Astrocyte (in vitro differentiated cells and primary cell): ENCODE measurements around the gene AK5. TPM values are rescaled to one million over a fixed set of nuclear protein-coding genes. Genes with fewer than 3 reads are reported as not detected.

Source experiments
- DNase-seq: peaks from one replicate; pipeline ENCODE4 v3.0.0-alpha.2; 2010; ENCODE audit warnings: low read depth
- FAIRE-seq: peaks from 2 replicates; lab custom pipeline; 2011; peaks lifted over from hg19 to GRCh38; lab: Jason Lieb, UNC
- H2AFZ ChIP-seq: 2 replicates; pipeline ENCODE4 v1.6.0; 2012; ENCODE audit warnings: low read depth, low read length, inconsistent platforms
- H3K27ac ChIP-seq: 2 replicates; pipeline ENCODE4 v1.5.1; 2011; ENCODE audit warnings: low read depth, low read length, inconsistent platforms
- H3K27me3 ChIP-seq: 2 replicates; pipeline ENCODE4 v1.6.0; 2011; ENCODE audit warnings: low read length, inconsistent platforms; ENCODE audit not compliant: insufficient read depth
- H3K36me3 ChIP-seq: 2 replicates; pipeline ENCODE4 v1.5.1; 2011; ENCODE audit warnings: low read length, inconsistent platforms; ENCODE audit not compliant: insufficient read depth
- H3K4me1 ChIP-seq: 2 replicates; pipeline ENCODE4 v1.5.1; 2011; ENCODE audit warnings: low read length, inconsistent platforms; ENCODE audit not compliant: insufficient read depth
- H3K4me2 ChIP-seq: 2 replicates; pipeline ENCODE4 v1.6.0; 2012; ENCODE audit warnings: low read length, inconsistent platforms
- H3K4me3 ChIP-seq: 2 replicates; pipeline ENCODE4 v1.5.1; 2011; ENCODE audit warnings: low read depth, mild to moderate bottlenecking, low read length, inconsistent platforms; ENCODE audit not compliant: insufficient read depth
- H3K79me2 ChIP-seq: 2 replicates; pipeline ENCODE4 v1.6.0; 2012; ENCODE audit warnings: mild to moderate bottlenecking, low read length, inconsistent platforms; ENCODE audit not compliant: insufficient read depth
- H3K9ac ChIP-seq: 2 replicates; pipeline ENCODE4 v1.6.0; 2012; ENCODE audit warnings: mild to moderate bottlenecking, low read length, inconsistent platforms
- H3K9me3 ChIP-seq: 2 replicates; pipeline ENCODE4 v1.5.1; 2012; ENCODE audit warnings: low read depth, mild to moderate bottlenecking, low read length, inconsistent platforms; ENCODE audit not compliant: insufficient read depth
- H4K20me1 ChIP-seq: 2 replicates; pipeline ENCODE4 v1.6.0; 2012; ENCODE audit warnings: low read length, inconsistent platforms; ENCODE audit not compliant: insufficient read depth
- H3K27ac Mint-ChIP-seq: one replicate; pipeline ENCODE4 v1.8.0; 2021; ENCODE audit warnings: mild to moderate bottlenecking, mixed read lengths; ENCODE audit not compliant: unreplicated experiment
- H3K27me3 Mint-ChIP-seq: one replicate; pipeline ENCODE4 v1.8.0; 2021; ENCODE audit warnings: low read depth, mixed read lengths; ENCODE audit not compliant: unreplicated experiment
- H3K36me3 Mint-ChIP-seq: one replicate; pipeline ENCODE4 v1.8.0; 2021; ENCODE audit warnings: low read depth, mixed read lengths; ENCODE audit not compliant: unreplicated experiment
- H3K4me1 Mint-ChIP-seq: one replicate; pipeline ENCODE4 v1.8.0; 2021; ENCODE audit warnings: low read depth, mixed read lengths; ENCODE audit not compliant: unreplicated experiment
- H3K4me3 Mint-ChIP-seq: one replicate; pipeline ENCODE4 v1.8.0; 2021; ENCODE audit warnings: mild to moderate bottlenecking, moderate library complexity, mixed read lengths; ENCODE audit not compliant: unreplicated experiment
- H3K9me3 Mint-ChIP-seq: one replicate; pipeline ENCODE4 v1.8.0; 2021; ENCODE audit warnings: mild to moderate bottlenecking, mixed read lengths; ENCODE audit not compliant: unreplicated experiment
- EZH2 ChIP-seq: IDR thresholded peaks from 2 replicates; pipeline ENCODE4 v1.6.1; 2012; ENCODE audit warnings: mild to moderate bottlenecking, low read length, inconsistent platforms; ENCODE audit not compliant: insufficient read depth
- total RNA-seq: library from RNA; stranded (reverse); gene quantifications from 2 replicates; pipeline ENCODE4 v1.2.1, GENCODE V29; 2021
- TF ChIP-seq, protein P1 (sequence below): IDR thresholded peaks from 2 replicates; pipeline ENCODE4 v1.5.1; 2011; ENCODE audit warnings: low read depth, mild to moderate bottlenecking, inconsistent platforms, low read length, moderate library complexity; ENCODE audit not compliant: insufficient read depth

Gene AK5
- total RNA-seq, 1 donor from 2014 or later: 4.4 TPM

DNA sequence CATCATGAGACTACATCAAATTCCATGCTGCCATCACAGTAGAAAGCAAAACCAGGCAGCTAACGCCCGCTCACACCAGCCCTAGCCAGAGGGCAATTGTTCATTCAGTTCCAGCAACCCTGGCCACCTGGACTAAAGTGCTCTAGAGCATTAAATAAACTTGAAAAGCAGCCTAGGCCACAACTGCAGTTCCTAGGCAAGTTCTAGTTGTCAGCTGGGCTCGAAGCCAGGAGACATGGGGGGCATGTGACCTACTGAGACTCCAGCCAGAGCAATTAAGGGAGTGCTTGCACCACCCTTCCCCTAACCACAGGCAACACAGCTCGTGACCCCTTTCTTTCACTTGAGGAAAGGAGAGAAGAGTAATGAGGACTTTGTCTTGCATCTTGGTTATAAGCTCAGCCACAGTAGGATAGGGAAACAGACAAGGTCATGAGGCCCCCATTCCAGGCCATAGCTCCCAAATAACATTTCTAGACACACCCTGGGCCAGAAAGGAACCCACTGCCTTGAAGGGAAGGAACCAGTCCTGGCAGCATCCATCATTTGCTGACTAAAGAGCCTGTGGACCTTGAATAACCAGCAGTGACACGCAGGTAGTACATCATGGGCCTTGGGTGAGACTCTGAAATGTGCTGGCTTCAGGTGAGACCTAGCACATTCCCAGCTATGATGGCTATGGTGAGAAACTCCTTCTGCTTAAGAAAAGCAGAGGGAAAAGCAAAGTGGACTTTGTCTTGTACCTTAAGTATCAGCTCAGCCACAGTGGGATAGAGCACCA, 323.6 kb downstream of the AK5 start:
- Mint-ChIP-seq H3K4me1 (peaks cover 14% of the 10 kb centered on the region), H3K27ac (no peak overlapping the region), H3K27me3 (no peaks in the 10 kb centered on the region), H3K9me3 (peaks cover 3% of the 10 kb centered on the region), H3K36me3 (peaks cover 27% of the 10 kb centered on the region), H3K4me3 (peak overlapping the region; percentile 30)
- Histone ChIP-seq H3K27ac (no peak overlapping the region), H3K9ac (no peak overlapping the region), H4K20me1 (peaks cover 26% of the 10 kb centered on the region), H3K79me2 (peaks cover 41% of the 10 kb centered on the region), H3K9me3 (no peaks in the 10 kb centered on the region), H3K4me1 (peaks cover 3% of the 10 kb centered on the region), H3K4me2 (no peak overlapping the region), H3K27me3 (no peaks in the 10 kb centered on the region), H3K36me3 (no peaks in the 10 kb centered on the region), H3K4me3 (no peak overlapping the region), H2AFZ (no peak overlapping the region)
- TF ChIP-seq EZH2: no peak
- TF ChIP-seq, protein P1, sequence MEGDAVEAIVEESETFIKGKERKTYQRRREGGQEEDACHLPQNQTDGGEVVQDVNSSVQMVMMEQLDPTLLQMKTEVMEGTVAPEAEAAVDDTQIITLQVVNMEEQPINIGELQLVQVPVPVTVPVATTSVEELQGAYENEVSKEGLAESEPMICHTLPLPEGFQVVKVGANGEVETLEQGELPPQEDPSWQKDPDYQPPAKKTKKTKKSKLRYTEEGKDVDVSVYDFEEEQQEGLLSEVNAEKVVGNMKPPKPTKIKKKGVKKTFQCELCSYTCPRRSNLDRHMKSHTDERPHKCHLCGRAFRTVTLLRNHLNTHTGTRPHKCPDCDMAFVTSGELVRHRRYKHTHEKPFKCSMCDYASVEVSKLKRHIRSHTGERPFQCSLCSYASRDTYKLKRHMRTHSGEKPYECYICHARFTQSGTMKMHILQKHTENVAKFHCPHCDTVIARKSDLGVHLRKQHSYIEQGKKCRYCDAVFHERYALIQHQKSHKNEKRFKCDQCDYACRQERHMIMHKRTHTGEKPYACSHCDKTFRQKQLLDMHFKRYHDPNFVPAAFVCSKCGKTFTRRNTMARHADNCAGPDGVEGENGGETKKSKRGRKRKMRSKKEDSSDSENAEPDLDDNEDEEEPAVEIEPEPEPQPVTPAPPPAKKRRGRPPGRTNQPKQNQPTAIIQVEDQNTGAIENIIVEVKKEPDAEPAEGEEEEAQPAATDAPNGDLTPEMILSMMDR: no peak
- DNase-seq (peak; percentile 77), FAIRE-seq (no peak)

DNA sequence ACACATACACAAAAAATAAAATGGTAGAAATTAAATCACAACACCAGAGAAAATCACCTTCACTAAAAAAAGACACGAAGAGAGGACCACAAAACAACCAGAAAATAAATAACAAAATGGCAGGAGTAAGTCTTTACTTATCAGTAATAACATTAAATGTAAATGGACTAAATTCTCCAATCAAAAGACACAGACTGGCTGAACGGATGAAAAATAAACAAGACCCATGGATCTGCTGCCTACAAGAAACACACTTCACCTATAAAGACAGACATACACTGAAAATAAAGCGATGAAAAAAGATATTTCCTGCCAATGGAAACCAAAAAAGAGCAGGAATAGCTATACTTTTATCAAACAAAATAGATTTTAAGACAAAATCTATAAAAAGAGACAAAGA, 327.1 kb downstream of the AK5 start:
- Histone ChIP-seq H3K79me2 (peaks cover 48% of the 10 kb centered on the region), H3K4me3 (no peak overlapping the region)
- no peaks in the 10 kb centered on the region for H3K27me3 Mint-ChIP-seq

More for the DNA sequence above, 327.1 kb downstream of the AK5 start:
- Mint-ChIP-seq H3K9me3 (peaks cover 4% of the 10 kb centered on the region), H3K36me3 (peaks cover 31% of the 10 kb centered on the region), H3K27ac (no peak overlapping the region), H3K4me1 (peaks cover 14% of the 10 kb centered on the region), H3K4me3 (no peak overlapping the region)
- TF ChIP-seq, protein P1: no peak
- no peak for TF ChIP-seq EZH2
- Histone ChIP-seq H3K9me3 (no peaks in the 10 kb centered on the region), H3K9ac (no peak overlapping the region), H3K27ac (no peak overlapping the region), H4K20me1 (peaks cover 28% of the 10 kb centered on the region), H3K36me3 (no peaks in the 10 kb centered on the region), H3K4me1 (peaks cover 3% of the 10 kb centered on the region), H3K4me2 (no peak overlapping the region), H3K27me3 (no peaks in the 10 kb centered on the region), H2AFZ (no peak overlapping the region)
- FAIRE-seq (no peak), DNase-seq (no peak)

Other genes starting within 250 kb of the AK5 start
- 26.9 and 28.6 TPM in 2 replicates for gene PIGK, start 62.6 kb upstream of the AK5 start, total RNA-seq